Measurements from ENCODE around the gene RHOBTB3.

GRCh38 chr5:95810305-95811125 lies 79.4 kb downstream of the RHOBTB3 start:
- TF ChIP-seq CTCF (IDR thresholded peaks at IDR 0.05) (no peak), POLR2A (IDR thresholded peaks at IDR 0.05) (no peak)
